WTC11 (cell line): ENCODE measurements around the gene OR6J1.

Experiments used
- ARID4B ChIP-seq: sonication (generic); formaldehyde crosslinking; IDR thresholded peaks from 2 replicates; pipeline ENCODE4 v1.8.0; 2023; ENCODE audit warnings: missing genetic modification reagents, mild to moderate bottlenecking, borderline replicate concordance
- ATF3 ChIP-seq: sonication (generic); formaldehyde crosslinking; conservative IDR thresholded peaks from 2 replicates; pipeline ENCODE4 v1.8.1; 2022; ENCODE audit warnings: mild to moderate bottlenecking, missing genetic modification reagents
- CBFB ChIP-seq: sonication (generic); formaldehyde crosslinking; IDR thresholded peaks from 2 replicates; pipeline ENCODE4 v1.8.1; 2022; ENCODE audit warnings: mild to moderate bottlenecking, low read depth, missing genetic modification reagents
- CREB1 ChIP-seq: sonication (generic); formaldehyde crosslinking; IDR thresholded peaks from 2 replicates; pipeline ENCODE4 v1.8.0; 2023; ENCODE audit warnings: mild to moderate bottlenecking, missing genetic modification reagents
- CTCF ChIP-seq: fragments of 200-600 bp; IDR thresholded peaks from 2 replicates; pipeline ENCODE4 v1.8.0; 2022; ENCODE audit warnings: antibody characterized with exemption
- ESRRA ChIP-seq: sonication (generic); formaldehyde crosslinking; IDR thresholded peaks from 2 replicates; pipeline ENCODE4 v1.8.1; 2022; ENCODE audit warnings: mild to moderate bottlenecking, missing genetic modification reagents, borderline replicate concordance
- ETV6 ChIP-seq: sonication (generic); formaldehyde crosslinking; IDR thresholded peaks from 2 replicates; pipeline ENCODE4 v1.8.1; 2022; ENCODE audit warnings: mild to moderate bottlenecking, missing genetic modification reagents
- FOXJ3 ChIP-seq: sonication (generic); formaldehyde crosslinking; IDR thresholded peaks from 2 replicates; pipeline ENCODE4 v1.9.0; 2021; ENCODE audit warnings: missing genetic modification reagents, mild to moderate bottlenecking, borderline replicate concordance
- GABPB1 ChIP-seq: sonication (generic); formaldehyde crosslinking; IDR thresholded peaks from 2 replicates; pipeline ENCODE4 v1.8.1; 2023; ENCODE audit warnings: mild to moderate bottlenecking, missing genetic modification reagents
- HMGXB4 ChIP-seq: sonication (generic); formaldehyde crosslinking; IDR thresholded peaks from 2 replicates; pipeline ENCODE4 v1.8.1; 2023; ENCODE audit warnings: mild to moderate bottlenecking, moderate library complexity, missing genetic modification reagents
- IRF2 ChIP-seq: sonication (generic); formaldehyde crosslinking; IDR thresholded peaks from 2 replicates; pipeline ENCODE4 v1.8.0; 2022; ENCODE audit warnings: low read depth, missing genetic modification reagents, borderline replicate concordance
- NFYB ChIP-seq: sonication (generic); formaldehyde crosslinking; conservative IDR thresholded peaks from 2 replicates; pipeline ENCODE4 v1.8.0; 2022; ENCODE audit warnings: low read depth, missing genetic modification reagents
- TF ChIP-seq, protein P1 (sequence below): sonication (generic); formaldehyde crosslinking; IDR thresholded peaks from 2 replicates; pipeline ENCODE4 v1.8.0; 2023; ENCODE audit warnings: missing genetic modification reagents
- TF ChIP-seq, protein P2 (sequence below): sonication (generic); formaldehyde crosslinking; IDR thresholded peaks from 2 replicates; pipeline ENCODE4 v1.8.0; 2022; ENCODE audit warnings: mild to moderate bottlenecking, missing genetic modification reagents

DNA sequence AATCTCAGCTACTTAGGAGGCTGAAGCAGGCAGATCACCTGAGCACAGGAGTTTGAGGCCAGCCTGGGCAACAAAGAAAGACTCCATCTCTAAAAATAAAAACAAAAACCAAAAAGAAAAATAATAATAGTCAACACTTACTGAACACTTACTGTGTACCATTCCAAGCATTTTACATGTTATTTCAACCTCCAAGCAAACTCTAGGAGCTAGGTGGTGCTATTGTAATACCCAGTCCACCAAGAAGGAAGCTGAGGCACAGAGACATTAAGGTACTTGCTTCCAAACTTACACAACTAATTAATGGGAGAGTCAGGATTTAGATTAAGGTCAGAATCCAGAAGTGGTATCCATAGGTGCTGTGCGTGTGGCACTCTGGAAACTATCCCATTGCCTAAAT is 13.7 kb upstream of the OR6J1 start:
- TF ChIP-seq CTCF (no peak), NFYB (CRISPR knock-in tag) (no peak), ATF3 (CRISPR knock-in tag) (no peak), IRF2 (no peak), CREB1 (no peak), HMGXB4 (CRISPR knock-in tag) (no peak), ETV6 (CRISPR knock-in tag) (no peak), FOXJ3 (no peak), CBFB (CRISPR knock-in tag) (no peak), ARID4B (CRISPR knock-in tag) (no peak), ESRRA (CRISPR knock-in tag) (no peak), GABPB1 (CRISPR knock-in tag) (no peak)
- TF ChIP-seq, protein P1, sequence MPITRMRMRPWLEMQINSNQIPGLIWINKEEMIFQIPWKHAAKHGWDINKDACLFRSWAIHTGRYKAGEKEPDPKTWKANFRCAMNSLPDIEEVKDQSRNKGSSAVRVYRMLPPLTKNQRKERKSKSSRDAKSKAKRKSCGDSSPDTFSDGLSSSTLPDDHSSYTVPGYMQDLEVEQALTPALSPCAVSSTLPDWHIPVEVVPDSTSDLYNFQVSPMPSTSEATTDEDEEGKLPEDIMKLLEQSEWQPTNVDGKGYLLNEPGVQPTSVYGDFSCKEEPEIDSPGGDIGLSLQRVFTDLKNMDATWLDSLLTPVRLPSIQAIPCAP (CRISPR knock-in tag) = no peak
- TF ChIP-seq, protein P2, sequence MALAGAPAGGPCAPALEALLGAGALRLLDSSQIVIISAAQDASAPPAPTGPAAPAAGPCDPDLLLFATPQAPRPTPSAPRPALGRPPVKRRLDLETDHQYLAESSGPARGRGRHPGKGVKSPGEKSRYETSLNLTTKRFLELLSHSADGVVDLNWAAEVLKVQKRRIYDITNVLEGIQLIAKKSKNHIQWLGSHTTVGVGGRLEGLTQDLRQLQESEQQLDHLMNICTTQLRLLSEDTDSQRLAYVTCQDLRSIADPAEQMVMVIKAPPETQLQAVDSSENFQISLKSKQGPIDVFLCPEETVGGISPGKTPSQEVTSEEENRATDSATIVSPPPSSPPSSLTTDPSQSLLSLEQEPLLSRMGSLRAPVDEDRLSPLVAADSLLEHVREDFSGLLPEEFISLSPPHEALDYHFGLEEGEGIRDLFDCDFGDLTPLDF (CRISPR knock-in tag) = no peak
